ENCODE data around the gene GPSM3.
"Not testable (repeated sequence)": the region's sequence is repeated elsewhere in the genome, so short reads cannot be mapped to it uniquely, and the experiment has no call there.

Gene GPSM3, protein sequence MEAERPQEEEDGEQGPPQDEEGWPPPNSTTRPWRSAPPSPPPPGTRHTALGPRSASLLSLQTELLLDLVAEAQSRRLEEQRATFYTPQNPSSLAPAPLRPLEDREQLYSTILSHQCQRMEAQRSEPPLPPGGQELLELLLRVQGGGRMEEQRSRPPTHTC

GRCh38 chr6:32192608-32193039 is at the start of gene GPSM3:
TSS of gene GPSM3 (minus strand) at chr6:32192643. CDS start at chr6:32192513, 130 bp downstream.
- DNase-seq: peak; percentile 74

- no peak for DNase-seq
Observed at GRCh38 chr6:32240686-32241085, 48.2 kb upstream of the GPSM3 start.

DNA sequence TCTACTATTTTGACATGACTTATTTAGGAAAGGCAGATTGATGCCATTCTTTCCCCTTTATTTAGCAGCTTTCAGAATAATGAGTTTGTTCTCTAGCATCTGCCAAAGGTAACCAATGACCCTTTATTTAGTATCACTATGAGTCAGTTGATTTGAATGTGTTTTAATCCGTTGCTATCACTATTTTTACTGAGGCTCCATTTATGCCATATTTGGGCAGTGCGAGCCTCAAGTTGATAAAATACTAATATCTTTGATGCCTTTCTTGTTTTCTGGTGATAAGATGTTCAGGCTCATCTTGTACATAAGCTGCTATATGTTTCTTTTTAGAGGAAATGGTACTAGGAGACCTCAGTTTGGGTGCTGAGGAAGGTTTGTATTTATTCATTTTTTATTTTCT is 47.0 kb upstream of the GPSM3 start:
- no peak for DNase-seq

DNA sequence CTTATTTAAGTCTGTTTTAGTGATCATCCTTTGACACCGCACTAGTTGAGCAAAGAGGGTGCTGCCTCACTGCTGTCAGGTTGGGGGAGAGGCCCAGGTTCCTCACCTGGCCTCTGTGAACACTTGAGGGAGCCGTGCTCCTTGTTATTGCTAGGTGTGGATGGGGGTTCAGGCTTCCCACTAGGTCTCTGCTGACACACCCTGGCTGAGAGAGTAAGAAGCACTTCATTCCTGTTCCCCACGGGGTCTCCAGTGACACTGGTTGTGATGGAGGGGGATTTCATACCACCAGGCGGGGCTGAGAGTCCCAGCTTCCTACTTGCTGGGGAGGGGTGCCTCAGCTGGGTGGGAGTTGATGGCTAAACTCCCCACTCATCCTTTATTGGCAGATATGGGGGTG is 42.5 kb upstream of the GPSM3 start:
- DNase-seq: no peak

DNA sequence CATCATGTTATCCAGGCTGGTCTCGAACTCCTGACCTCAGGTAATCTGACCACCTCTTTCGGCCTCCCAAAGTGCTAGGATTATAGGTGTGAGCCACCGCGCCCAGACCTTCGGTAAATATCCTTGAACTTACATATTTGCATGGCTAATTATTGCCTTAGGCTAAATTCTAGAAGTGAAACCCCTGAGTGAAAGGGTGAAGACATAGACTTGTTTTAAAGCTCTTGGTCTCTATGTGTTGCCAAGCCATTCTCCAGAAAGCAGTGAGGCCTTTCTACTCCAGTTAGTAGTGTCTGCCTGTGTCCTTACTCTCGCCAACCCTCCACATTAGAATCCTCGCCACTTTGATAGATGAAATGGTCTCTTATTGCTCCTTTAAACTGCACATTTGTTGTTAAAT is 34.0 kb upstream of the GPSM3 start:
- DNase-seq: no peak

DNA sequence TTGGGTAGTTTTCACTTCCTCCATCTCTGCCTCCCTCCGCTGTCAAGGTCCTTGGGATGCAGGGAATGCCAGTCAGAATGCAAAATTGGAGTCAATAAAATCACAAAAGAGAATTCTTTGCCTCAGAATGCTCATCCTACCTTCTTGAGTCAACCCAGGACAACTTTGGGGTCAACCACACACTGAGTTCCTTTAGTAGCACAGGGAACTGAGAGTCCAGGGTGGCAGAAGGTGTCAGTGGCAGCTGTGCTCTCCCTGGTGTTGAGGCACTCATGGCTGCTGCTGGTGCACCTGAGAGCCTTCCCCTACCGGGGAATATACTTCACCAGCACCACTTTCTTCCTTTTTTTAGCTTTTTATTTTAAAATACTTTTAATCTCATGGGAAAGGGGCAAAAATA is 32.3 kb upstream of the GPSM3 start:
- DNase-seq: no peak

- no peak for DNase-seq
Observed at GRCh38 chr6:32223258-32224235, 31.1 kb upstream of the GPSM3 start, which contains the start of gene NOTCH4. TSS of gene NOTCH4 (minus strand) at chr6:32224067. CDS start at chr6:32223928, 139 bp downstream.

DNA sequence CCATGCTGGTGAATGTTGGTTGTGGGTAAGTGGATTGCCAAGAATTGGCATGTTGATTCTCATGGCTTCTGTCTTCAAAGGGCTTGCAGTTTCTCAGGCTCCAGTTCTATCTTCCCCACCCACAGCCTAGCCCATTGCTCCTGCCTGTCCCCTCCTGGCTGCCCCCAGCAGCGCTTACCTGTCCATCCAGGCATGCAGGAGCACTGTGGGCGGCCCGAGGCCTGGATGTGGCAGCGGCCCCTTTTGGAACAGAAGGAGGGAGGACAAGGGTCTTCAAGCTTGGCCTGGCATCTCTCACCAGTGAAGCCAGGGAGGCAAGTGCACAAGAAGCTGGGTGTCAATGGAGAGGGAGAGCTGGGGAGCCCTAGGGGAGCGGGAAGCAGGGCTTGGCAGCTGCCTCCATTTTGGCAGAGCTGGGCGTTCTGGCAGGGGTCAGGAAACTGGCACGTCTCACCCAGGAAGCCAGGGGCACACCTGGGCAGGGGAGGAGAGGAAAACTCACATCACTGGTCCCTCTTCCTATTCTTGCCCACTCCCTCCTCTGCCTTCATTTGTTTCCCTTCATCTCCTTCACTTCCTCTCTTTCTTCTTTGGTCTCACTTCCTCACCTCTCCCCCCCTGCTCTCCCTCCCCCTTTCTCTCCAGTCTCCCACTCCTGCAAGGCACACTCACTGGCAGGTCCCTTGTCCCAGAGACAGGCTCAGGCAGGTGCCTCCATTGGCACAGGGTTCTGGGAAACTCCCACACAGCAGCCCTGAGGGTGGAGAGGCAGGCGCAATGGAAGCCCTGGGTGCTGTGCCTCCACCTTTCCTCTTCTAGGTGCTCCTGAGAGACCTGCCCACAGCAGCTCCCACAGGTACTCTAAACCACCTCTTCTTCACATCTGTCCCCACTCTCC is 30.1 kb upstream of the GPSM3 start:
- no peak for DNase-seq

DNA sequence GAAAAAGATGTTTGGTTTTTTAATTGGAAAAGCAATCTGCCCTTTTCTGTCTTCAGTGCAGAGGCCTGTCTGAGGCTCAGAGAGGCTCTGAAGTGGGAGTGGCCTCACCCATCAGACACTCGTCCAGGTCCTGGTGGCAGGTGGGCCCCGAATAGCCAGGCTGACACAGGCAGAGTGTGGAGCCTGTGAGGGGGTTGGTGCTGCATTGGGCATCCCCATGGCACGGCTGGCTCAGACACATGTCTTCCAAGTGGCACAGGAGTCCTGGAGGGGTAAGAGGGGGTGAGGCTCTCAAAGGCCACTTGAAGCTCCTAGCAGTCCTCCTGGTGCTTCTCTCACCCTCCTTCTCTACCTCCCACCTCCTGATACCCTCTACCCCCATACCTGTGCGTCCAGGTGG is 27.6 kb upstream of the GPSM3 start:
- no peak for DNase-seq

DNA sequence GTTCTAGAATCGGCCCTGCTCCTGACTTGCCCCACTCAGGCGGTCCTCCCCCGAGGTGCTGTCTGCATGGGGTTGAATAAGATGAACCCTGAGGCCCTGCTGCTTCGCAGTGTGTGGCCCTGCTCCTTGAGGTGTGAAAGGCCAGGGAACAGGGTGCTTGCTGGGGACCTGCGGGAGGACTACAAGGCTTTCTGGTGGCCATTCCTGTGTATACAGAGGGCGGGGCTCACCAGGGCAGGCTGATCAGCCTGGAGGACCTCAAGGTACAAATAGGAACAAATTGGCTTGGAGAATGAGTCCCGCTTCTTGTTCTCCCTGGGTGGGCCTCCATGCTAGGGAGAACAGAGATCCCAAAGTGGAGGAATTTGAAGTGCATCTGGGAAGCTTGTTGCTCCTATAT is 25.7 kb upstream of the GPSM3 start:
- DNase-seq: no peak

DNA sequence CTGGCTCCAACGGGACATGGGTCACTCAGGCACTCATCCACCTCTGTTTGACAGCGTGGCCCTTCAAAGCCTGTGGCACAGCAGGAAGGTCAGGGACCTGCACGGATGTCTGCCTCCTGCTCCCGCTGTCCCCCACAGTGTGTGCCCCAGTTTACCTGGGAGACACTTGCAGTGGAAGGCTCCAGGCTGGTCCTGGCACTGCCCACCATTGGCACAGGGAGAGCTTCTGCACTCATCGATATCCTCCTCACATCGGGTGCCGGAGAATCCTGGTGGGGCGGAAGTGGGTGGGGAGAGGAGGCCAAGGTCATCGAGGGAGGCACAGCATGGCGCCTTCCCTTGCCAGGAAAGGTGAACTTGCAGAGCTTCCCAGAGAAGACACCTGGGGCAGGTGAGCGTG is 24.6 kb upstream of the GPSM3 start:
- no peak for DNase-seq

- DNase-seq: no peak
Observed at GRCh38 chr6:32216285-32216684, 23.8 kb upstream of the GPSM3 start.

- DNase-seq: no peak
Observed at GRCh38 chr6:32215617-32216016, 23.2 kb upstream of the GPSM3 start.

DNA sequence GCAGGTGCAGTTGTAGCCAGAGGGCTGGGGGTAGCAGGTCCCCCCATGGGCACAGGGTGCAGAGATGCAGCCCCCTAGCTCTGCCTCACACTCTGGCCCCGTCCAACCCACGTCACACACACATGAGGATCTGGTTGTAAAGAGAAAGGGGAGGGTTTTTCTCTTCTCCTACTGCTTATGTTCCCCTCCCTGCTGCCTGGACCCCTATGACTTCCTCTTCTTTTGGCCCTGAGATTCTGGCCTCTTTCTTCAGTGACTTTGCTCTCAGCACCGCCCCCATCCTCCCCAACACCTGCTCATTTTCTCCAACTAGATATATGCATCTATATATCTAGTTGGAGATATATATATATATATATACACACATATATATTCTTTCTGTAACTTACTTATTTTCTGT is 21.7 kb upstream of the GPSM3 start:
- no peak for DNase-seq

GRCh38 chr6:32213649-32214048 is 21.2 kb upstream of the GPSM3 start:
- DNase-seq: no peak

- DNase-seq: no peak
Observed at GRCh38 chr6:32212076-32212760, 19.8 kb upstream of the GPSM3 start.

GRCh38 chr6:32211432-32211831 is 19.0 kb upstream of the GPSM3 start:
- not testable (repeated sequence) for DNase-seq

DNA sequence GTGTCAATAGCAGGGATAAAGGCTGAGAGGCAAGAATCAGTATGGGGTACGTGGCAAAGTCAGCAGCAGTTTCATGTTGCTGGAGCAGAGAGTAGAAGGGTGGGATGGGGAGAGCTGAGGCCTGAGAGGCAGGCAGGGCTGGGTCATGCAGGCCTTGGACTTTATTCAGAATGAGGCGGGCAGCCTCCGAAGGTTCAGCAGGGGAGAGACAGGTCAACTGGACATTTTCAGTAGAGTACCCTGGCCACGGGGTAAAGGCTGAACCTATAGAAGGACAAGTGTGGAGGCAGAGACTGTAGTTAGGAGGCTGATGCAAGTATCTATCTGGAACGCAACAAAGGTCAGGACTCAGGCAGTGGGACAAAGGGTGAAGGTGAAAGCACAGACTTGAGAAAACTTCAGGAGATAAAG is 17.8 kb upstream of the GPSM3 start:
- no peak for DNase-seq

- no peak for DNase-seq
Observed at GRCh38 chr6:32208996-32209395, 16.6 kb upstream of the GPSM3 start.

DNA sequence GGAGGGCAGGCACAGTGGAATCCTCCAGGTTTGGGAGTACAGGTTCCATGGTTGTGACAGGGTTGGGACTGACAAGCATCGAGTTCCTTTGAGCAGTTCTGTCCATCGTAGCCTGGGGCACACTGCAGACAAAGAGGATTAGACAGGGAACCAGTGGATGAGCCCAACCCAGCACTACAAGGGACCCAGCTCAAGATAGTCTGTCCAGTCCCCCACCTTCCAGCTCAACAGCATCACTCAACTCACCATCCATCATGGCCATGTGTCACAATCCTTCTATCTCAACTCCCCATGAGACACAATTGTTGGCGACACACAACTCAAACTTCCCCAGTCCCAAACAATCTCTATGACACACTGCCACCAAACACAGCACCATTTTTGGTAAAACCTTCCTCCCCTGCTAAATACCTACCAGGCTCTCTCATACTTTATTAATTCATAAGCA is 11.8 kb upstream of the GPSM3 start:
- no peak for DNase-seq

GRCh38 chr6:32203426-32204267 is 11.2 kb upstream of the GPSM3 start:
- no peak for DNase-seq

Data from activated CD4-positive, alpha-beta T cell treated with anti-CD3 and anti-CD28 coated beads, Interleukin-2, Interleukin-6, amounts not matched to agents 100 ng/mL and 50 ng/mL, durations not matched to agents 16 hours and 8 hours (primary cell).